Lower leg skin (tissue), 4 donors: ENCODE measurements around the gene WARS2. TPM values are rescaled to one million over a fixed set of nuclear protein-coding genes. Genes with fewer than 3 reads are reported as not detected.

Source experiments
- DNase-seq, 2 donors: peaks; one replicate each; pipeline ENCODE4 v3.0.0-alpha.2; 2019; ENCODE audit warnings: low spot score in 2 of 2
- H3K4me3 ChIP-seq: fragments of 200-600 bp; sonication (generic); 2 replicates; pipeline ENCODE4 v1.5.1; 2017; ENCODE audit warnings: mild to moderate bottlenecking, low read depth; ENCODE audit not compliant: poor library complexity, severe bottlenecking
- POLR2A ChIP-seq, 2 donors: fragments of 450-650 bp; IDR thresholded peaks; one replicate each; pipeline ENCODE4 v1.6.1; 2016 to 2017; ENCODE audit warnings: antibody characterized with exemption in 2 of 2, mild to moderate bottlenecking in 1 of 2, moderate library complexity in 1 of 2
- WGBS, 2 donors: methylation state at CpG; one replicate each; pipeline ENCODE4 v1.1.5; 2018; 5-methylcytosine and 5-hydroxymethylcytosine counted together
- intact Hi-C: fragments of 100-400 bp; cut with DNase I; formaldehyde crosslinking; loops from one replicate; pipeline ENCODE4 v1.15.0; 2023; ENCODE audit warnings: low total_unique reads
- total RNA-seq, 4 donors: library from RNA; depleted of rRNA; stranded (reverse); fragments of >200 nt; gene quantifications; one replicate each; pipeline ENCODE4 v1.1.0, GENCODE V29; 2016
- TF ChIP-seq, protein P1 (sequence below), 3 donors: fragments of 450-650 bp; IDR thresholded peaks; one replicate each; pipeline ENCODE4 v1.5.1; 2016; ENCODE audit warnings: antibody characterized with exemption in 3 of 3, mild to moderate bottlenecking in 3 of 3, moderate library complexity in 2 of 3

WARS2 gene
- total RNA-seq, 4 donors from 2014 or later: 8.1 to 21.8 (median 13.2) TPM

DNA sequence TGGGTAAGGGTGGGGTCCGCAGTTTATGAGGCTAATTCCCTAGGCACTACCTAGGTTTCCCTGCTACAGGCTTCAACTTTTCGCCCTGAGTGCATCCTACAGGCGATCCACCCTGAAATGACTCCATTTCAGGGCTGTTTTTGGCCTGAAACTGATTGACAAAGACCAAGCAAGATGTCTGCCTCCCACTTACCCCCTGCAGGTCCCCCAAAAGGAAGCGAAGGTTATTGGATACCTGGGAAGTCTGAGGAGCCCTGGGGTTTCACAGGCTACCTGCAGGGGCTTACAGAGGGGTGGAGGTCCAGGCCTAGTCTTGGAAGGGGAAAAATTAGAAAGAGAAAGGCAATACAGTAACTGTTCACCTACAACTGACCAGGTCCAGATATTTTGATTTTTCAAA, 149.0 kb downstream of the WARS2 start:
- intact Hi-C loops: no loop called here
- DNase-seq: no peak
- WGBS, 2 donors: 52 to 76% methylated on average over 4 of the region's 4 CpGs
- no peak for TF ChIP-seq POLR2A (IDR thresholded peaks at IDR 0.05)
- TF ChIP-seq, protein P1, sequence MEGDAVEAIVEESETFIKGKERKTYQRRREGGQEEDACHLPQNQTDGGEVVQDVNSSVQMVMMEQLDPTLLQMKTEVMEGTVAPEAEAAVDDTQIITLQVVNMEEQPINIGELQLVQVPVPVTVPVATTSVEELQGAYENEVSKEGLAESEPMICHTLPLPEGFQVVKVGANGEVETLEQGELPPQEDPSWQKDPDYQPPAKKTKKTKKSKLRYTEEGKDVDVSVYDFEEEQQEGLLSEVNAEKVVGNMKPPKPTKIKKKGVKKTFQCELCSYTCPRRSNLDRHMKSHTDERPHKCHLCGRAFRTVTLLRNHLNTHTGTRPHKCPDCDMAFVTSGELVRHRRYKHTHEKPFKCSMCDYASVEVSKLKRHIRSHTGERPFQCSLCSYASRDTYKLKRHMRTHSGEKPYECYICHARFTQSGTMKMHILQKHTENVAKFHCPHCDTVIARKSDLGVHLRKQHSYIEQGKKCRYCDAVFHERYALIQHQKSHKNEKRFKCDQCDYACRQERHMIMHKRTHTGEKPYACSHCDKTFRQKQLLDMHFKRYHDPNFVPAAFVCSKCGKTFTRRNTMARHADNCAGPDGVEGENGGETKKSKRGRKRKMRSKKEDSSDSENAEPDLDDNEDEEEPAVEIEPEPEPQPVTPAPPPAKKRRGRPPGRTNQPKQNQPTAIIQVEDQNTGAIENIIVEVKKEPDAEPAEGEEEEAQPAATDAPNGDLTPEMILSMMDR (IDR thresholded peaks at IDR 0.05): no peak
- no peak overlapping the region for H3K4me3 ChIP-seq

DNA sequence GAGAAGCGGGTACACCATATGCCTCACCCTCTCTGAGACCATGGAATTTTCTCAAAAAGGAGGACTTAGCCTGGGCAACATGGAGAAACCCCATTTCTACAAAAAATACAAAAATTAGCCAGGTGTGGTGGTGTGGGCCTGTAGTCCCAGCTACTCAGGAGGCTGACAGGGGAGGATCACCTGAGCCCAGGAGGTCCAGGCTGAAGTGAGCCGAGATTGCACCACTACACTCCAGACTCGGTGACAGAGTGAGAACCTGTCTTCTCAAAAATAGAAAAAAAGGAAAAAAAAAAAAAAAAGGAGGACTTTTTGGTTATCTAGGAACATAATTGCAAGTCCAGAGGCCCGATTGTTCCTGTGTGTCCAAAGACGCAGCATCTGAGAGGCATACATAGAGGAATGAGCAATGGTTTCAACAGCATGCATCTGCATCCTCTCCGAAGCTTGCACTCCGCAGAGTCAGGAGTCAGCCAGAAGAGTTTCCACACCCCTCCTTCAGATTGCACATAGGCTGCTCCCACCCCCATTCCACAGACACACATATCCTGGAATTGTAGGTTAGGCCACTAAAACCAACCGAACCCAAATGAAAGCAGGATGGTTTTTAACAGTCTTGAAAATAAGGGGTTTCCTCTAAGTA, 149.8 kb downstream of the WARS2 start:
- no peak overlapping the region for H3K4me3 ChIP-seq
- 67 to 73% methylated on average over 8 of the region's 8 CpGs for WGBS, 2 donors
- intact Hi-C loops: no loop called here
- DNase-seq: peak in 1 of 2 donors; percentile 78
- TF ChIP-seq POLR2A (IDR thresholded peaks at IDR 0.05): no peak
- TF ChIP-seq, protein P1 (IDR thresholded peaks at IDR 0.05): no peak

DNA sequence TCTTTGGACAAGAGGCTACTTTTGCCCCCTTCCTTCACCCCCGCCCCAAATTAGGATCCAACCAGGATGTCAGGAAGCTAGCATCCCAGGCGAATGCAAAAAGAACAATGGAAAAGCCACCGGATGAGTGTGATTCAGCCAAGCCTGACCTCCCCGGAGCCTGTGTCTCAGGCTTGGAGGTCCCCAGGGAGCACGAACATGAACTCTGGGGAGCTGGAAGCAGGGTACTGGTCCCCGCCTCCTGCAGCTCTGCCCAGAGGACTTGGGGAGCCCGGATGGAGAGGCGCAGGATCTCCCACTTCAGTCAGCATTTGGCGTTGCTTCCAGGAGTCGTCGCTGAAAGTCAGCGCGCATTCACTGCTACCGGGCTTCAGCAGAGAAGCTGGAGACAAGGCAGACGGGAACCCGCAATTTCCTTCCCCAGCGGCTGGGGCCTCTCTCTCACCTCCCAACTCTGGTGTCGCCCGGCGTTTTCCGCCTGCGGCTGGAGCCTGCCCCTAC, 150.5 kb downstream of the WARS2 start:
- WGBS, 2 donors: 34 to 36% methylated on average over 22 of the region's 22 CpGs
- peak in 1 of 2 donors; percentile 87 for DNase-seq
- intact Hi-C loops: no loop called here
- H3K4me3 ChIP-seq: no peak overlapping the region
- TF ChIP-seq, protein P1 (IDR thresholded peaks at IDR 0.05): no peak

DNA sequence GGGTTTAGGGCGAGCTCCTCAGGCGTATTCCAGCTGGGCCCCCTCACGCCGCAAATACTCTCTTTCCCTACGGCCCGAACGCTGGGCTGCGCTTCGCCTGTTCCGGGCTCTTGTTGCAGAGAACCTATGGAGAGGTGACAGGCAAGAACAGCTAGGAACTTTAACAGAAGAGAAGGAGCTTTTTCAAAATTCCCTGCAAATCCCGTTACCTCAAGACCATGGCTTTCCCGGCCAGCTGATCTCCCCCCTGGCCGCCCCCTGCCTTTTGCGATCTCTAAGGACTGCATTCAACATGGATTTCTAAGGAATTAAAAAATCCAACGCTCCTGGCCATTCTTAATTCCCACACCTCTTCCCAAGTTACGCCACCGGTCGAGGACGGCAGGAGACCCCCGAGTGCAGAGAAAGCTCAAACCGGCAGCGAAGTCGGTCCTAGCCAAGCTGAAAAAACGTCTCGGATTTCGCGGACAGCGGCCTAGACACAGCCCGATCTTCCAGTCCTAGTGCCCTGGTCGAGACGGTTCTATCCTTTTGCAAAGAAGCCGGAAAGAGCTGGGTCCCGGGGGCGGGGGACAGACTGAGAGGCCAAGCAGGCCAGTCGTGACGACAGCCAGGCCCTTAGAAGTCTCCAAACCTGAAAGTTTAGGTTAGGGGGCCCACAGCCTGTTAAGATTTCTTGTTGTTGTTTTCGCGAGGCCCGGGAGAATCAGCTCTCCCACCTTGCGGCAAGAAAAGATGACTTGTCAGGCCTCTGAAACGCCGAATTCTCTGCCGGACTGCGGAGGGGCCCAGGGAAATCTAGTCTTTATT, 151.2 kb downstream of the WARS2 start:
- no peak overlapping the region for H3K4me3 ChIP-seq
- intact Hi-C loops: no loop called here
- DNase-seq: peak in 1 of 2 donors; percentile 91
- 10 to 15% methylated on average over 41 to 44 of the region's 44 CpGs for WGBS, 2 donors
- no peak for TF ChIP-seq POLR2A (IDR thresholded peaks at IDR 0.05)
- TF ChIP-seq, protein P1 (IDR thresholded peaks at IDR 0.05): no peak

GRCh38 chr1:118988186-118989005, 152.1 kb downstream of the WARS2 start, which contains the start of gene TBX15:
TBX15 (minus strand) TSS chr1:118988343; CDS start chr1:118987795, 548 bp downstream.
- TF ChIP-seq, protein P1 (IDR thresholded peaks at IDR 0.05): no peak
- TF ChIP-seq POLR2A (IDR thresholded peaks at IDR 0.05): no peak
- DNase-seq: peak; percentile 69 to 92
- intact Hi-C loops: no loop called here

More at GRCh38 chr1:118988186-118989005, 152.1 kb downstream of the WARS2 start, which contains the start of gene TBX15:
- H3K4me3 ChIP-seq: peak within 1 kb of the TSS; percentile 50
- 6 to 8% methylated on average over 31 of the region's 31 CpGs for WGBS, 2 donors
